HEK293 (cell line): Measurements from ENCODE around the gene TMEM184B.

Experiments used
- EGR2 ChIP-seq: fragments of 450-650 bp; formaldehyde crosslinking; IDR thresholded peaks from 2 replicates; pipeline ENCODE4 v1.5.1; 2016; ENCODE audit warnings: low read depth, missing biosample characterization, missing genetic modification characterization
- KLF7 ChIP-seq: fragments of 450-650 bp; formaldehyde crosslinking; IDR thresholded peaks from 2 replicates; pipeline ENCODE4 v1.5.1; 2016; ENCODE audit warnings: missing biosample characterization, missing genetic modification characterization, borderline replicate concordance
- KLF8 ChIP-seq: fragments of 450-650 bp; formaldehyde crosslinking; IDR thresholded peaks from 2 replicates; pipeline ENCODE4 v1.5.1; 2016; ENCODE audit warnings: missing biosample characterization, missing genetic modification characterization
- RBAK ChIP-seq: fragments of 450-650 bp; formaldehyde crosslinking; IDR thresholded peaks from 2 replicates; pipeline ENCODE4 v1.5.1; 2016; ENCODE audit warnings: missing biosample characterization, missing genetic modification characterization
- REPIN1 ChIP-seq: fragments of 450-650 bp; formaldehyde crosslinking; IDR thresholded peaks from 2 replicates; pipeline ENCODE4 v1.5.1; 2017; ENCODE audit warnings: missing biosample characterization, missing genetic modification characterization, low read depth
- SP3 ChIP-seq: fragments of 450-650 bp; formaldehyde crosslinking; IDR thresholded peaks from 2 replicates; pipeline ENCODE4 v1.5.1; 2016; ENCODE audit warnings: missing biosample characterization, missing genetic modification characterization
- TRIM28 ChIP-seq: IDR thresholded peaks from 2 replicates; pipeline ENCODE4 v1.6.1; 2011; ENCODE audit warnings: low read length, control low read depth, borderline replicate concordance
- ZBTB7A ChIP-seq: fragments of 450-650 bp; formaldehyde crosslinking; IDR thresholded peaks from 2 replicates; pipeline ENCODE4 v1.5.1; 2016; ENCODE audit warnings: low read depth, missing biosample characterization, missing genetic modification characterization
- ZNF140 ChIP-seq: fragments of 450-650 bp; formaldehyde crosslinking; IDR thresholded peaks from 2 replicates; pipeline ENCODE4 v1.5.1; 2016; ENCODE audit warnings: missing biosample characterization, missing genetic modification characterization
- ZNF169 ChIP-seq: fragments of 450-650 bp; formaldehyde crosslinking; IDR thresholded peaks from 2 replicates; pipeline ENCODE4 v1.5.1; 2016; ENCODE audit warnings: missing biosample characterization, missing genetic modification characterization
- ZNF184 ChIP-seq: fragments of 450-650 bp; IDR thresholded peaks from 2 replicates; pipeline ENCODE4 v1.5.1; 2018; ENCODE audit warnings: missing biosample characterization, mild to moderate bottlenecking, missing genetic modification characterization
- ZNF214 ChIP-seq: fragments of 450-650 bp; formaldehyde crosslinking; IDR thresholded peaks from 2 replicates; pipeline ENCODE4 v1.5.1; 2017; ENCODE audit warnings: missing biosample characterization, mild to moderate bottlenecking, missing genetic modification characterization, borderline replicate concordance
- ZNF350 ChIP-seq: fragments of 450-650 bp; formaldehyde crosslinking; IDR thresholded peaks from 2 replicates; pipeline ENCODE4 v1.5.0; 2017; ENCODE audit warnings: missing biosample characterization, mild to moderate bottlenecking, missing genetic modification characterization
- ZNF394 ChIP-seq: fragments of 450-650 bp; formaldehyde crosslinking; IDR thresholded peaks from 2 replicates; pipeline ENCODE4 v1.5.1; 2016; ENCODE audit warnings: missing biosample characterization, missing genetic modification characterization, mild to moderate bottlenecking, moderate library complexity, borderline replicate concordance
- ZNF416 ChIP-seq: fragments of 450-650 bp; formaldehyde crosslinking; IDR thresholded peaks from 2 replicates; pipeline ENCODE4 v1.5.1; 2016; ENCODE audit warnings: missing biosample characterization, missing genetic modification characterization
- ZNF433 ChIP-seq: fragments of 450-650 bp; formaldehyde crosslinking; IDR thresholded peaks from 2 replicates; pipeline ENCODE4 v1.5.1; 2016; ENCODE audit warnings: missing biosample characterization, missing genetic modification characterization, low read depth
- ZNF544 ChIP-seq: fragments of 450-650 bp; formaldehyde crosslinking; IDR thresholded peaks from 2 replicates; pipeline ENCODE4 v1.5.0; 2017; ENCODE audit warnings: missing biosample characterization, missing genetic modification characterization
- ZNF548 ChIP-seq: fragments of 450-650 bp; formaldehyde crosslinking; IDR thresholded peaks from 2 replicates; pipeline ENCODE4 v1.5.1; 2016; ENCODE audit warnings: missing biosample characterization, missing genetic modification characterization
- ZNF600 ChIP-seq: fragments of 450-650 bp; formaldehyde crosslinking; IDR thresholded peaks from 2 replicates; pipeline ENCODE4 v1.5.1; 2016; ENCODE audit warnings: missing biosample characterization, missing genetic modification characterization
- ZNF704 ChIP-seq: fragments of 450-650 bp; formaldehyde crosslinking; IDR thresholded peaks from 2 replicates; pipeline ENCODE4 v1.5.1; 2016; ENCODE audit warnings: missing biosample characterization, missing genetic modification characterization
- ZNF776 ChIP-seq: fragments of 450-650 bp; formaldehyde crosslinking; IDR thresholded peaks from 2 replicates; pipeline ENCODE4 v1.5.0; 2017; ENCODE audit warnings: missing biosample characterization, missing genetic modification characterization, borderline replicate concordance
- ZXDB ChIP-seq: fragments of 450-650 bp; formaldehyde crosslinking; IDR thresholded peaks from 2 replicates; pipeline ENCODE4 v1.5.1; 2016; ENCODE audit warnings: missing biosample characterization, missing genetic modification characterization
- TF ChIP-seq, protein P1 (sequence below): fragments of 450-650 bp; formaldehyde crosslinking; IDR thresholded peaks from 2 replicates; pipeline ENCODE4 v1.5.1; 2016; ENCODE audit warnings: missing biosample characterization, missing genetic modification characterization
- TF ChIP-seq, protein P2 (sequence below): fragments of 450-650 bp; formaldehyde crosslinking; IDR thresholded peaks from 2 replicates; pipeline ENCODE4 v1.5.1; 2017; ENCODE audit warnings: missing biosample characterization, missing genetic modification characterization
- TF ChIP-seq, protein P3 (sequence below): fragments of 450-650 bp; formaldehyde crosslinking; IDR thresholded peaks from 2 replicates; pipeline ENCODE4 v1.5.1; 2016; ENCODE audit warnings: missing biosample characterization, missing genetic modification characterization, borderline replicate concordance
- TF ChIP-seq, protein P4 (sequence below): fragments of 450-650 bp; formaldehyde crosslinking; conservative IDR thresholded peaks from 2 replicates; pipeline ENCODE4 v1.5.1; 2016; ENCODE audit warnings: low read depth, missing biosample characterization, missing genetic modification characterization
- TF ChIP-seq, protein P5 (sequence below): fragments of 450-650 bp; formaldehyde crosslinking; IDR thresholded peaks from 2 replicates; pipeline ENCODE4 v1.5.1; 2017; ENCODE audit warnings: missing biosample characterization, missing genetic modification characterization
- TF ChIP-seq, protein P6 (sequence below): fragments of 450-650 bp; formaldehyde crosslinking; IDR thresholded peaks from 2 replicates; pipeline ENCODE4 v1.5.1; 2016; ENCODE audit warnings: missing biosample characterization, missing genetic modification characterization

The TMEM184B gene

GRCh38 chr22:38291201-38291777 is 18.5 kb upstream of the TMEM184B start (continued):
- TF ChIP-seq ZNF416, result no peak
- 0 out of 2 replicates have a peak, but pooled peaks have one; percentile 42 for TF ChIP-seq ZNF600 (tag by site-specific recombination)
- no peak for TF ChIP-seq ZNF350 (tag by site-specific recombination)
- TF ChIP-seq RBAK (tag by site-specific recombination), result no peak
- TF ChIP-seq, protein P1, sequence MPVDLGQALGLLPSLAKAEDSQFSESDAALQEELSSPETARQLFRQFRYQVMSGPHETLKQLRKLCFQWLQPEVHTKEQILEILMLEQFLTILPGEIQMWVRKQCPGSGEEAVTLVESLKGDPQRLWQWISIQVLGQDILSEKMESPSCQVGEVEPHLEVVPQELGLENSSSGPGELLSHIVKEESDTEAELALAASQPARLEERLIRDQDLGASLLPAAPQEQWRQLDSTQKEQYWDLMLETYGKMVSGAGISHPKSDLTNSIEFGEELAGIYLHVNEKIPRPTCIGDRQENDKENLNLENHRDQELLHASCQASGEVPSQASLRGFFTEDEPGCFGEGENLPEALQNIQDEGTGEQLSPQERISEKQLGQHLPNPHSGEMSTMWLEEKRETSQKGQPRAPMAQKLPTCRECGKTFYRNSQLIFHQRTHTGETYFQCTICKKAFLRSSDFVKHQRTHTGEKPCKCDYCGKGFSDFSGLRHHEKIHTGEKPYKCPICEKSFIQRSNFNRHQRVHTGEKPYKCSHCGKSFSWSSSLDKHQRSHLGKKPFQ (tag by site-specific recombination), result no peak
- TF ChIP-seq SP3 (tag by site-specific recombination), result no peak
- TF ChIP-seq, protein P2, sequence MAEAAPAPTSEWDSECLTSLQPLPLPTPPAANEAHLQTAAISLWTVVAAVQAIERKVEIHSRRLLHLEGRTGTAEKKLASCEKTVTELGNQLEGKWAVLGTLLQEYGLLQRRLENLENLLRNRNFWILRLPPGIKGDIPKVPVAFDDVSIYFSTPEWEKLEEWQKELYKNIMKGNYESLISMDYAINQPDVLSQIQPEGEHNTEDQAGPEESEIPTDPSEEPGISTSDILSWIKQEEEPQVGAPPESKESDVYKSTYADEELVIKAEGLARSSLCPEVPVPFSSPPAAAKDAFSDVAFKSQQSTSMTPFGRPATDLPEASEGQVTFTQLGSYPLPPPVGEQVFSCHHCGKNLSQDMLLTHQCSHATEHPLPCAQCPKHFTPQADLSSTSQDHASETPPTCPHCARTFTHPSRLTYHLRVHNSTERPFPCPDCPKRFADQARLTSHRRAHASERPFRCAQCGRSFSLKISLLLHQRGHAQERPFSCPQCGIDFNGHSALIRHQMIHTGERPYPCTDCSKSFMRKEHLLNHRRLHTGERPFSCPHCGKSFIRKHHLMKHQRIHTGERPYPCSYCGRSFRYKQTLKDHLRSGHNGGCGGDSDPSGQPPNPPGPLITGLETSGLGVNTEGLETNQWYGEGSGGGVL, result 0 out of 2 replicates have a peak, but pooled peaks have one; percentile 30
- TF ChIP-seq, protein P3, sequence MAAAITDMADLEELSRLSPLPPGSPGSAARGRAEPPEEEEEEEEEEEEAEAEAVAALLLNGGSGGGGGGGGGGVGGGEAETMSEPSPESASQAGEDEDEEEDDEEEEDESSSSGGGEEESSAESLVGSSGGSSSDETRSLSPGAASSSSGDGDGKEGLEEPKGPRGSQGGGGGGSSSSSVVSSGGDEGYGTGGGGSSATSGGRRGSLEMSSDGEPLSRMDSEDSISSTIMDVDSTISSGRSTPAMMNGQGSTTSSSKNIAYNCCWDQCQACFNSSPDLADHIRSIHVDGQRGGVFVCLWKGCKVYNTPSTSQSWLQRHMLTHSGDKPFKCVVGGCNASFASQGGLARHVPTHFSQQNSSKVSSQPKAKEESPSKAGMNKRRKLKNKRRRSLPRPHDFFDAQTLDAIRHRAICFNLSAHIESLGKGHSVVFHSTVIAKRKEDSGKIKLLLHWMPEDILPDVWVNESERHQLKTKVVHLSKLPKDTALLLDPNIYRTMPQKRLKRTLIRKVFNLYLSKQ (tag by site-specific recombination), result no peak
- TF ChIP-seq, protein P4, sequence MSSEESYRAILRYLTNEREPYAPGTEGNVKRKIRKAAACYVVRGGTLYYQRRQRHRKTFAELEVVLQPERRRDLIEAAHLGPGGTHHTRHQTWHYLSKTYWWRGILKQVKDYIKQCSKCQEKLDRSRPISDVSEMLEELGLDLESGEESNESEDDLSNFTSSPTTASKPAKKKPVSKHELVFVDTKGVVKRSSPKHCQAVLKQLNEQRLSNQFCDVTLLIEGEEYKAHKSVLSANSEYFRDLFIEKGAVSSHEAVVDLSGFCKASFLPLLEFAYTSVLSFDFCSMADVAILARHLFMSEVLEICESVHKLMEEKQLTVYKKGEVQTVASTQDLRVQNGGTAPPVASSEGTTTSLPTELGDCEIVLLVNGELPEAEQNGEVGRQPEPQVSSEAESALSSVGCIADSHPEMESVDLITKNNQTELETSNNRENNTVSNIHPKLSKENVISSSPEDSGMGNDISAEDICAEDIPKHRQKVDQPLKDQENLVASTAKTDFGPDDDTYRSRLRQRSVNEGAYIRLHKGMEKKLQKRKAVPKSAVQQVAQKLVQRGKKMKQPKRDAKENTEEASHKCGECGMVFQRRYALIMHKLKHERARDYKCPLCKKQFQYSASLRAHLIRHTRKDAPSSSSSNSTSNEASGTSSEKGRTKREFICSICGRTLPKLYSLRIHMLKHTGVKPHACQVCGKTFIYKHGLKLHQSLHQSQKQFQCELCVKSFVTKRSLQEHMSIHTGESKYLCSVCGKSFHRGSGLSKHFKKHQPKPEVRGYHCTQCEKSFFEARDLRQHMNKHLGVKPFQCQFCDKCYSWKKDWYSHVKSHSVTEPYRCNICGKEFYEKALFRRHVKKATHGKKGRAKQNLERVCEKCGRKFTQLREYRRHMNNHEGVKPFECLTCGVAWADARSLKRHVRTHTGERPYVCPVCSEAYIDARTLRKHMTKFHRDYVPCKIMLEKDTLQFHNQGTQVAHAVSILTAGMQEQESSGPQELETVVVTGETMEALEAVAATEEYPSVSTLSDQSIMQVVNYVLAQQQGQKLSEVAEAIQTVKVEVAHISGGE (tag by site-specific recombination), result no peak
- TF ChIP-seq ZNF704 (tag by site-specific recombination), result no peak
- TF ChIP-seq ZNF169 (tag by site-specific recombination), result no peak
- TF ChIP-seq REPIN1 (tag by site-specific recombination), result no peak
- peak; percentile 97 for TF ChIP-seq EGR2 (tag by site-specific recombination)
- TF ChIP-seq, protein P5, sequence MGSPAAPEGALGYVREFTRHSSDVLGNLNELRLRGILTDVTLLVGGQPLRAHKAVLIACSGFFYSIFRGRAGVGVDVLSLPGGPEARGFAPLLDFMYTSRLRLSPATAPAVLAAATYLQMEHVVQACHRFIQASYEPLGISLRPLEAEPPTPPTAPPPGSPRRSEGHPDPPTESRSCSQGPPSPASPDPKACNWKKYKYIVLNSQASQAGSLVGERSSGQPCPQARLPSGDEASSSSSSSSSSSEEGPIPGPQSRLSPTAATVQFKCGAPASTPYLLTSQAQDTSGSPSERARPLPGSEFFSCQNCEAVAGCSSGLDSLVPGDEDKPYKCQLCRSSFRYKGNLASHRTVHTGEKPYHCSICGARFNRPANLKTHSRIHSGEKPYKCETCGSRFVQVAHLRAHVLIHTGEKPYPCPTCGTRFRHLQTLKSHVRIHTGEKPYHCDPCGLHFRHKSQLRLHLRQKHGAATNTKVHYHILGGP (tag by site-specific recombination), result no peak
- TF ChIP-seq ZBTB7A, result no peak; the same call in 1 of the 2 replicates
- no peak for TF ChIP-seq ZNF214 (tag by site-specific recombination)
- TF ChIP-seq ZNF140 (tag by site-specific recombination), result no peak
- TF ChIP-seq ZNF548 (tag by site-specific recombination), result no peak
- TF ChIP-seq ZNF544 (tag by site-specific recombination), result no peak
- no peak for TF ChIP-seq TRIM28
- no peak for TF ChIP-seq ZNF184 (tag by site-specific recombination)
- no peak for TF ChIP-seq ZNF394 (tag by site-specific recombination)
- no peak for TF ChIP-seq ZNF776 (tag by site-specific recombination)
- TF ChIP-seq, protein P6, sequence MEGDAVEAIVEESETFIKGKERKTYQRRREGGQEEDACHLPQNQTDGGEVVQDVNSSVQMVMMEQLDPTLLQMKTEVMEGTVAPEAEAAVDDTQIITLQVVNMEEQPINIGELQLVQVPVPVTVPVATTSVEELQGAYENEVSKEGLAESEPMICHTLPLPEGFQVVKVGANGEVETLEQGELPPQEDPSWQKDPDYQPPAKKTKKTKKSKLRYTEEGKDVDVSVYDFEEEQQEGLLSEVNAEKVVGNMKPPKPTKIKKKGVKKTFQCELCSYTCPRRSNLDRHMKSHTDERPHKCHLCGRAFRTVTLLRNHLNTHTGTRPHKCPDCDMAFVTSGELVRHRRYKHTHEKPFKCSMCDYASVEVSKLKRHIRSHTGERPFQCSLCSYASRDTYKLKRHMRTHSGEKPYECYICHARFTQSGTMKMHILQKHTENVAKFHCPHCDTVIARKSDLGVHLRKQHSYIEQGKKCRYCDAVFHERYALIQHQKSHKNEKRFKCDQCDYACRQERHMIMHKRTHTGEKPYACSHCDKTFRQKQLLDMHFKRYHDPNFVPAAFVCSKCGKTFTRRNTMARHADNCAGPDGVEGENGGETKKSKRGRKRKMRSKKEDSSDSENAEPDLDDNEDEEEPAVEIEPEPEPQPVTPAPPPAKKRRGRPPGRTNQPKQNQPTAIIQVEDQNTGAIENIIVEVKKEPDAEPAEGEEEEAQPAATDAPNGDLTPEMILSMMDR (tag by site-specific recombination), result peak; percentile 27; the same call in 1 of the 2 replicates
- TF ChIP-seq ZNF433 (tag by site-specific recombination), result no peak
- TF ChIP-seq KLF8 (tag by site-specific recombination), result peak; percentile 50; the same call in 1 of the 2 replicates
- no peak for TF ChIP-seq ZXDB (tag by site-specific recombination)
- TF ChIP-seq KLF7 (tag by site-specific recombination), result no peak
